Astrocyte of the cerebellum (primary cell): ENCODE results near the gene SLAMF7.

Experiments used
- DNase-seq: peaks from one replicate; pipeline ENCODE4 v3.0.0-alpha.2; 2011; ENCODE audit warnings: low read depth
- H3K4me3 ChIP-seq: 2 replicates; pipeline ENCODE4 v1.5.1; 2011; ENCODE audit warnings: mild to moderate bottlenecking, low read depth, low read length, moderate library complexity
- CTCF ChIP-seq: IDR thresholded peaks from 2 replicates; pipeline ENCODE4 v1.5.1; 2012; ENCODE audit warnings: low read length, low read depth, moderate library complexity, mild to moderate bottlenecking; ENCODE audit errors: missing control alignments
- in situ Hi-C: cut with HindIII; loops from 2 replicates; pipeline ENCODE4 v1.10.0; 2017; ENCODE audit warnings: low sequenced_read_pairs

Gene SLAMF7

DNA sequence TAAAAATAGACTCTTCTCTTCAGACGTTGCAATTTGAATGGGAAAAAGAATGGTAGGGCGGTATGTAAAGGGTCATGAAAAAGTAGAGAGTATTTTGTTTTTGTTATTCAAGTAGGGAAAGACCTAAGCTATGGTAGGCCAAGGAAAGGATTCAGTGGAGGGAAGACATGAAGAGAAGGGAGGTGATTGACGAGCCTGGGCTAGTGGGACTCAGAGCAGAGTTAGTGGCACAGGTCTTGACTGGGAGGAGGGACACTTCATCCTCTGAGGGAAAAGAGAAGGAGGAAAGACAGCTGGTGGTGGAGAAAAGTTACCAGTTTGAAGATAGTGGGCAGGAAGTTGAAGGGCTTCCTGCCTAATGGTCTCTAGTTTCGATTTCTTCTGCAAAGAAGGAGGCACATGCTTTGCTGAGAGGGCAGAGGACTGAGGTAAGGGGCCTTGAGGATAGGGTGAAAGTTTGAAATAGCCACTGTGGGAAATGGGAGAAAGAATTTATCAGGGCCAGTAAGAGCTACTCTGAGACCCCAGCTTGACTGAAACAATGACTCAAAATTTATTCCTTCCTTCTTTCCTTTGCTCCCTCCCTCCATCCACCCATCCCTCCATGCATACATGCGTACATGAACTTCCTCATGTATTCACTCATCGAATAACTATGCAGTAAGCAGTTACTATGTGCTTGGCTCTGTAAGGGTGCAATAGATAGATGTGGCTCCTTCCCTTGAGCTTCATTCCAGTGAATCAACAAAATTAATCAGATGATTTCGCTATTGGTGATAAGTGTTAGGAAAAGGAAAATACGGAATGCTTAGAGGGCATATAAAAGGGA, 31.6 kb upstream of the SLAMF7 start:
- in situ Hi-C loops: no loop called here
- no peak overlapping the region for H3K4me3 ChIP-seq
- no peak for TF ChIP-seq CTCF
- no peak for DNase-seq

GRCh38 chr1:160708118-160708517, 30.9 kb upstream of the SLAMF7 start:
- no peak overlapping the region for H3K4me3 ChIP-seq
- no peak for DNase-seq
- no peak for TF ChIP-seq CTCF
- in situ Hi-C loops: no loop called here

GRCh38 chr1:160708801-160709200, 30.2 kb upstream of the SLAMF7 start:
- in situ Hi-C loops: no loop called here
- no peak overlapping the region for H3K4me3 ChIP-seq
- no peak for TF ChIP-seq CTCF
- DNase-seq: no peak

DNA sequence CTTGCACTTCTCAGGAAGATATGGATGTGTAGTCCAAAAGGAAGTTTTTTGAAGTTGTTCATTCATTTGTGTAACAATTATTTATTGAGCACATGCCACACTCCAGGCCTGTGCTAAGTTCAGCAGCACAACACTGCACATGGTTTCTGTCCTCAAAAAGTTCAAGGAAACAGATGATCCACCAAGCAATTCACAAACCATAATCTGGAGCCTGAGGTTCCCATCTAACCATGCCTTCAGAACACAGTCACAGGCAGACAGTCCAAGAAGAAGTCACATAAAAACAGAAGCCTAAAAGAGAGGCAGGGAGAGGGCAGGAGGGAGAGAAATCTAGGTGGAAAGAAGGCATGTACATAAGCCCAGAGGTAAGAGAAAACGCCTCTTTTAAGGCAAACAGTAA, 29.3 kb upstream of the SLAMF7 start:
- H3K4me3 ChIP-seq: no peak overlapping the region
- DNase-seq: no peak
- in situ Hi-C loops: no loop called here
- no peak for TF ChIP-seq CTCF

DNA sequence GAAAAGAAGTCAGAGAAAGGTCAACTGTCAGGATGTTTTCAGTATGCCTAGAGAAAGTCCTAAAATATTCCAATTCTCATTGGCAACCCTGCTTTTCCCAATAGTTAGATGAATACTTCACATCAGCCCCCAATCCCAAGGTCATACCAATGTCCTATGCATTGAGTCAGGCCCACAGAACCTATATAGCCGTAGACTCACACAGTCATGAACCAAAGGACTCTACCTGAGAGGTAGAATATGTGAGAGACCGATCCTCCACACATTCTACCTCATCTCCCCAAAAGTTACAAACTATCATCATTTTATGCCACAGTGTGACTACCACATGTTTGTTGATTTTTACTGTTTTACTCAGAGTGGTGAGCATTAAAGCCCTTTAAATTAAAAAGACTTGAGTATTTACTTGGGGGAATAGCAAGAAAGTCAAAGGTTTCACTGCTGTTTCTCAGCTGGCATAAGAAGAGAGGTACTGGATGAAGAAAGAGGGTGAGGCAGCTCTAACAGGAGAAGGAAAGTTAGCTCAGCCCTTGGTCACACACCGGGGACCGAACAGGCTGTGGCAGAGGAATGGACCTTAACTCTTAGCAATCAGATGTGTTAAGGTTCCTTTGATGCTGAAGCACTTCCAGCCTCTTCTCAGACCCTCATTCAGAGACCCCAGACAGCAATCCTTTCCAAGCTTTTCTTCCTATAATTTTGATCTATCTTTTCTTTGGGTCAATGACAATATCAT, 28.4 kb upstream of the SLAMF7 start:
- no peak for TF ChIP-seq CTCF
- DNase-seq: no peak
- H3K4me3 ChIP-seq: no peak overlapping the region
- in situ Hi-C loops: no loop called here

DNA sequence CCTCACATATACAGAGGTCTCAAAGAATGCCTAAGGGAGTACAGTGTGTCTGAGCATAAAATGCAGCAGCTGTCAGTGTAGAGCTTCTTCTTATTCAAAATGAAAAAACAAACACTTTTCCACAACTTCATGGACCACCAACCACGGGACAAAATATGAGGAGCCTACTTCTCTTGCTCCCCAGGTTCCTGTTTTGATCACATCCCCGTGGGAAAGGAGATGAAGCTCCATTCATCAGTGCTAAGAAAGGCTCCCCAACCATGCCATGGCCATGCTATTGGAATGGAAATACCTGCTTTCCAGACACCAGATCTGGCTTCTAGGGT, 27.8 kb upstream of the SLAMF7 start:
- in situ Hi-C loops: no loop called here
- no peak for DNase-seq
- TF ChIP-seq CTCF: no peak
- H3K4me3 ChIP-seq: no peak overlapping the region
